ENCODE results near the gene PTPRT. TPM values are rescaled to one million over a fixed set of nuclear protein-coding genes. Genes with fewer than 3 reads are reported as not detected.

The PTPRT gene
- polyA plus RNA-seq, 3 donors: 0.56 to 1.3 (median 0.62) TPM

DNA sequence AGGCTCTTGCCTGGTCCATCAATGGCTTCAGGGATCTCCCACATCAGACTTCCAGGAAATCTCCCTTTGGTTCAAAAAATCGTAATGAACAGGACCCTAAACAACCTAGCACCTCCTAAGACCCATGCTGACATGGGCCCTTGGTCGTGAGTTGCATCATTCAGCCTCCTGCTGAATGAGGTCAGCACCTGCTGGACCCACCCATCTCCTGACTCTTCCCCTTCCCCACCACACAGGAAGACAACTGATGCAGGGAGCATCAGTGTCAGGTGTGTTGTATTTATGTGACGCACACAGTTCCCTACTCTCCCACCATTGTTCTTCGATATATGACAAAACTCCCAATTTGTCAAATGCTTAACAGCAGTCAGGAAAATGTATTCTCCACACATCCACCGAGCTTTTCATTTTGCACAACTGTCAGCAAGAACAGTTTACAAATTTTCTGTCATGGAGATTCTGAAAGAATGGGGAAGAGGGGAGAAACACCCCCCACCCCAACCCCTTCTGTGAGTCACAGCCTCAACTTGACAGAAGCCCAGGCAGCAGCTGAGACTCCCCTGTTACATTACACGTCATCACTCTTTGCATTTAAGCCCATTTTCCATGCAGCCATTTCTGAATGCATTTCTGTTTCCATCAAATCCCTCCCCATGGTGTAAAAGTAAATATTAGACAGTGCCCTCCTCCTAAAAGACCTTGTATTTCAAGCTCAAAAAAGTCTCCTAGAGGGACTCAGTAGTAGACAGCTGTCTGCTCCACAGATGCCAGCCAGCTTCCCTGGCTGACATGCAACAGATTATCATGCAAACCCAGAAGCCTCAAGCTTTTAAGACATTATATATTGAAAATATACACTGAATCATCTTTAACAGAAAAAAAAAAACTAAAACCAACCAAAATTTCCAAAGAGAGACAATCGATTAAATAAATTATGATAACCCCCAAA, 577.5 kb downstream of the PTPRT start:
- DNase-seq: no peak

DNA sequence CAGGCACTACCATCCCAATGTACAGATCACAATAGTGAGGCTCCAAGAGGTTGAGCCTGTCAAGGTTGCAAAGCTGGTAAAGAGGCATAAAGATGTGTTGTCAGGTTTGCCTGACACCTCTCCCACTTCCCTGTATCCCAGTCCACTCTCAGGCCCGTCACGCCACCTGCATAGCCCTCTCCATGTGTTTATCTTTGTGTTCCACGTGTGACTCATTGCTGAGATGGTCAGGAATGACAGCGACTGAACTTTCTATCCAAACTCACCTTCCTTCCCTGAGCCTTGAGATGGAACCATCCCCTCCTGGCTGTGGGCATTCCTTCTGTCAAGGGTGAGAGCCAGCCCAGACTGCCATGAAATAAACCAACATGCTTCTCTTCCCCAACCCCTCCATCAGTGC, 578.3 kb downstream of the PTPRT start:
- no peak for DNase-seq

DNA sequence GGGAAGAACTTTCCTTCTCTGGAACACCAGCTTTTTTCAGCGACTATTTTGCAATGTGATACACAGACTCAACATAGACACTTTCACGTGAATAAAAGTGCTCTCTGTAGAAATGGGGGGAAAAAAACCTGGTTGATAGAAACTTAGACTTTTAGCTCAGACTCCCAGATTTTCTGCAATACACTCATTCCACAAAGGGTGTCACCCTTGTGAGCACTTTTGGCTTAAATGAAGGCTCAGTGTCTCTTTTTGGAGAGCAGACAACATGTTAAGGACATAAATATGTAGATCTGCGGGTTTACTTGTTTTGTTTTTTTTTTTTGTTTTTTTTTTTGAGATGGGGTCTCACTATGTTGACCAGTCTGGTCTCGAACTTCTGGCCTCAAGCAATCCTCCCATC, 579.6 kb downstream of the PTPRT start:
- no peak for DNase-seq

DNA sequence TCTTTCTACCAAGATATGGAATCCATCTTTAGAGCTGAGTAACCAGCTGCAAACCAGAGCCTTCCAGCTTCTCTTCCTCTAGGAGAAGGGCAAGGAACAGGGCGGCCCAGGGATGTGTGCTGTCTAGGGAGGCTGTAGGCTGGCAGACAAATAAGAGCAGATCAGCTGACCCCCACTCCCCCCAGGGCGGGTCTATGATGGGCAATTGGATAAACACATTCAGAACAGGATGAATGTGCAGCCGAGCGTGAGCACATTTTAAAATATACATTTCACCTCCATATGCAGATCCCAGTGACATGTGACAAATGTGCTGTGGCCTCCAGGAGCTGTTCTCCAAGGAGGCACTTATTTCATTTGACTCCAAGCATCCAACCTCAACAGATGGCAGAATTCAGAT, 580.1 kb downstream of the PTPRT start:
- DNase-seq: no peak

DNA sequence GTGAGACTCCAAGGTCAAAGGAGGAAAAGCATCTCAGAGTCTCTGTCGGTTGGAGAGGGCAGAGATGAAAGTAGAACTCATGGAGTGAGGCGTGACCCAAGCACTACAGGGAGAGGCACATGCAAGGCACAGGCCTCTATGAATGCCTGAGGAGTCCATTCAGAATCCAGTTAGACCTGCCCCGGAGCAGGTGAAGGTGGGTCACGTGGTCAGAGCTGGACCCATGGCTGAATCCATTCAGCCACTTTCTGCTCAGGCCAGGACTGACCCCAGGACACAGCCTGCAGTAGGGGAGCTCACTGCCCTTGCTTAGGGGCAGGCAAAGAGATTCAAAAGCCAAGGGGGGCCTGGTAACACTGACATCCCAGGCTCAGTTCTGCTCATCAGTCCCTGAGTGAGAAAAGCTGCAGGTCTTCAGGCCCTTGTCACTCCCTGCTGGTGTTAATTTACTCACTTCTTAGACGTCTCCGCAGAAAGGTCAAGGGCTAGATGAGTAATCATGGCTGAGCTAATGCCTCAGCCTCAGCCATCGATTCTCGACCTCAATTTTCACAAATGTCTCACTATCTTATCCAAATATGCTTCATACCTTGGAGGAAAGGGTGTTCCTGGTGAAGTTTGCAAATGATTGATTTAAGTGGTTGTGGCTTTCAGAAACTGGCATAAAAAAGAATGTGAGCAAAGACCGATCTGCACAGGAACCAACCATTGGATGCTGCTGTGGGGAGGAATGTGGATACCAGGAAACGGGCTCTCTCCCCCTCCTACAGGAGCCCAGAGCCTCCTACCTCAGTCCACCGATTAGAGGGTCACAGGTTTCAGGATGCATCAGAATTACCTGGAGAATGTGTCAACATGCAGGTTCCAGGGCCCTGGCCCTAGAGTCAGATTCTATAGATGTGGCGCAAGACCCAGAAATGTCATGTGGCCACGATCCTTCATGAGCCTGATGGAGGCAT, 584.4 kb downstream of the PTPRT start:
- DNase-seq: no peak

DNA sequence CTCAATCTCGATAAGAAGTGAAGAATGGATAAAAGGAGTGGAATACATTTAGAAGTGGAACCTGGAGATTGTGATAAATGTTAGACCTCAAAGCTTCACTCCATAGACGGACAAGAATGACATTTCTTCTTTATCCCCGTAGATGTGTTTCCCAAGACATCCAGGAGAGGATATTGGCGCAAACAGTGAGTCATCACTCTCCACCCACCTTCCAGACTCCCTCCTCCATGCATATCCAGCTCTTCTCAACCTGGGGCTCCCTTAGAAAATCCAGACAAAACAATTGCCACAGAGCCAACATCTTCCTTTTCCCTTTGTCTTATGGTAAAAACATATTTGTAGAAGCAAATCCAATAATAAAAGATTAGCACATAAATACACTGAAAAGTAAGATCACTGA, 586.1 kb downstream of the PTPRT start:
- no peak for DNase-seq

DNA sequence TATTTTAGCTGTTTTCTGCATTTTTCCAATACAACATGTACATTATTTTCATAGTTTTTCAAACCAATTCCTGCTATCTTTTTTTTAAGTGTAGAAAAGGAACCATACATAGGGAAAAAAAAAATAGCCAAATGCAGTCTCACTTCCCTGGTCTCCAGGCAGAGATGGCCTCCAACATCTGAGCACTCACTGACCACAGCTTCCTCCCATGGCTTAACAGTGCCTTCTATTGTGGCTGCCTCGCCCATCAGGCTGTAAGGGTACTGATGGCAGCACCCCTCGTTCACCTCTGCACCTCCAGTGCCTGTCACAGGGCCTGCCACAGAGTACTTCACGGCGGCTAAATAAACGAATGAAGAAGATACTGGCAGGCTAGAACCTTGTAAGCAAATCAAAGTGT, 591.1 kb downstream of the PTPRT start:
- no peak for DNase-seq

DNA sequence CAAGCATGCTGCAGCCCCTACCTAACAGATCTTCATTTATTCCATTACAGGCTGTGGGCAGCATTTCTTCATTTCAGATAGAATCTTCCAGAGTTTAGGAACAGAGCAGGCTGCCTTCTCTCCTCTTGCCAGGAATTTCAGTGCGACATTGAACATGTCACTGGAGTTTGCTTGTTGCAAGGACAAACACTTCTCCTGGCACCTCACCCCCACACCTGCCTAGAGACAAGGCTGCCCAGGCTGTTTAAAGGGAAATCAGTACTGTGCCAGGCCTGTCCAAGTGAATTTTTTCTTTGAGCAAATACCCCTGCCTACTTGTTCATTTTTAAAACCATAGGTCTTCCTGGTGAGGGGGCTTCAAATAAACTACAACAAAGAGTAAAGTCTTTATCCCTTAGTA, 594.1 kb downstream of the PTPRT start:
- DNase-seq: no peak

DNA sequence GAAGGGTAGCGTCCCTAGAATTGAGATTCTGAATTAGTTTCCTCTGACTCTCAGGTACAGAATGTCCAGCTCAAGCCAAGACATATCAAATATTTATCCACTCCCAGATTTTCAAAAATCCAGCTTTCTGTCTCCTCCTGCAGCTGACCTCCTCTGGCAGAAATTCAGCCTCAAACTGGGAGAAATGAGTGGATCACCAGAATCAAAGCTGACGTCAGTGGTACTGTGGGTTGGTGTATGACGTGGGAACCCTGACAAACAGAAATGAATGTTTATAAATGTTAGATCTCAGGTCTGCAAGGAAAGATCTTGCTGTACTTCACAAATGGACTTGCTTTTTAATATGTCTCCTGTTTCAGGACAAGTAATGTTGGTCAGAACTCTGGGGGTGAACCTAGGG, 595.0 kb downstream of the PTPRT start:
- DNase-seq: no peak

DNA sequence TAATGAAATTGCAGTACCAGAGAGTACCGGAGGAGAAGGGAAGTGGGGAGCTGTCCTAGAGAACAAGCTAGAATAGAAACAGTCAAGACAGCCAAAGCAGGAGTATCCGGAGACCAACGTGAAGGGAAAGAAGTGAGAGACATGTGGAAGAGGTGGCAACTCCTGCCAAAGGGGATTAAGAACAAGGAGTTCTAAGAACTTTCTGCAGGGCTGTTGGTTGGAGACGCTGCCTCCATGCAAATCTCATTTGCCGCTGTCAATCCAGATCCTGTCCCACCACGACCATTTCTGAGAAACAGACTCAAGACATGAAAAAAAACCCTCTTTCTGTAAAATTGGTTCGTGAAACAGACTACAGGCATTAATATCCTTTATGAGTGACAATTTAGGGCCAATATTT, 595.7 kb downstream of the PTPRT start:
- no peak for DNase-seq

DNA sequence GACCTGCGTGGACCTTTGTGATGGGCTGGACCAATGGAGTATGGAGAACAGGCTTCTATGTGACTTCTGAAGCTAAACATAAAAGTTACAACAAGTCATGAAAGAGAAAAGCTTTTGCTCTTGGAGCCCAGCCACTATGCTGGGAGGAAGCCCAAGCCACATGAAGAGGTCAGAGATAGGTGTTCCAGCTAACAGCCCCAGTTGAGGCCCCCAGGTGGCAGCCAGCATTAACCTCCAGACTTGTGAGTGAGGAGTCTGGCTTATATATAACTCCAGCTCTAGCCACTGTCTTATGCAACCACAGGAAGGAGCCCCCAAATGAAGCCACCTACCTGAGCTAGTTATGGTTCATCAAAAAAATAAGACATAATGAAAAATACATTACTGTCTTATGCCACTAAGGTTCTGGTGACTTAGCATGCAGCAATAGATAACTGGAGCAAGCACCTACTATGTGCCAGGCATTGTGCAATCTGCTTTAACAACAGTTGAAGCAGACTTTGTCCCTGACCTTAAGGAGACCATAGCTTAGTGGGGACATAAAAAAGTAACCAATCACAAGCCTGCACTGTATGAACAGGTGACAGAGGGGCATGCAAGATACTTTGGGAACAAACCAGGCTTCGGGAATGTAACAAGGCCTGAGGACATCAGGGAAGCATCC, 599.6 kb downstream of the PTPRT start:
- no peak for DNase-seq

DNA sequence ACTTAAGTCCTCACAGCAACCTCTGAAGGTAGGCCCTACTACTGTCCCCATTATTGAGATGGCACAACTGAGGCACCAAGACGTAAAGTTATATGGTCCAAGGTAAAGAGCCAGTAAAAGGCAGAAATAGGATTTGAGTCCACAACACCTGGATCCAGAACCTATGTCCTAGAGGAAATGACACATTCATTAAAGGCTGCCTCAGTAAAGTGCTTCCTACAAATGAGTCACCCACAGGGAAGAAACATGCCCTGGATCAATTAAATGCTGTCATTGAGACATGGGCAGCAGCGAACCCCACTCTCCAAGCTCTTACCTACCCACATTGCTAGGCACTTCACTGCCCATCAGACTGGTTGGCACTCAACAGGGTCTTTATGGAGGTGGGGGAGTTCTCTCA, 600.9 kb downstream of the PTPRT start:
- DNase-seq: no peak

DNA sequence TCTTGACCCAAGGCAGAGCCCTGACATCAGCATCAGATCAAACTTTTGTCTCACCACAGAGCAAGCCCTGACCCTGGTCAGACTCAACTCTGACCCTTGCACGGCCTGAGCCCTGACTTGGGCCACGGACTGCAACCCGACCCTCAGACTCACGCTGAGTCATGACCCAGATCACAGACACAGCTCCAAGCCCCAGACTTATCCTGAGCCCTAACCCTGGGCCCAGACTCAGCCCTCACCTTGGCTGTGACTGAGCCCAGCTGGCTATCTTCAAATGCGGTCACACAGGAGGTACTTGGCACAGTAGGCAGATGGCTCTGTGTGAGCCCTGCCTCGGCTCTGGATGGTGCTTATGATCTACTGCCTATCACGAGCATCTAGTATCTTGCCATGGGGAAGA, 602.3 kb downstream of the PTPRT start:
- no peak for DNase-seq

DNA sequence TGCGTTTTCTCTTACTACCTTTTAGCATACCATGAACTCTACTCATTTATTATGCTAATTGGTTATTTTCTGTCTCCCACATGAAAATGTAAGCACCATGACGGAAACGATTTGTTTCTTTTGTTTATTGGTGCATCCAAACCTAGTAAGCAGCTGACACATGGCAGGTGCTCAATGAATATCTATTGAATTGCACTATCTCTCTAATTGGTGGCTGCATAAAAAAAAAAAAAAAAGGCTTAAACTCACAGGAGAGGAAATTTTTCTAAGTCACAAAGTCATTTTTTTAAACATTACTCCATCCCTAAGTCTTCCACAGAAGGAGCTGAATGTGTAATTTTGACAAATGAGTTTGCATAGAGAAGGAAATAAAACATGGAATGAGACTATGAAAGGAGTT, 608.4 kb downstream of the PTPRT start:
- DNase-seq: no peak

DNA sequence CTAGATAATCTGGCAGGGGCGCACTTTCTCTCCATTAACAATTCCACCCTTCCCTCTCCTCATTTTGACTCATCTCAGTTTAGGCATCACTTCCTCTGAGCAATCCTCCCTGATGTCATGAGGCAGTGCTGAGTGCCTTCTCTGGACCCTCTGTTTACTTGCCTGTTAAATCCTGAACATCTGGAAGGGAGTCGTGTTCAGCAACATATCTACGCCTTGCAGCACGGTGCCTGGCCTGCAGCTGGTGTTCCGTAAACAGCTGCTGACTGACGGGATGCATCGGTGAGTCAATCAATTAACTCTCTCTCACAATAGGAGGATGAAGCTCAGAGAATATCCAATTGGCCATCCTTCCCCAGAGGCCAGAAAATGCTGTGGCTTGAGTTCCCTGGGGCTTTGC, 613.5 kb downstream of the PTPRT start:
- no peak for DNase-seq

DNA sequence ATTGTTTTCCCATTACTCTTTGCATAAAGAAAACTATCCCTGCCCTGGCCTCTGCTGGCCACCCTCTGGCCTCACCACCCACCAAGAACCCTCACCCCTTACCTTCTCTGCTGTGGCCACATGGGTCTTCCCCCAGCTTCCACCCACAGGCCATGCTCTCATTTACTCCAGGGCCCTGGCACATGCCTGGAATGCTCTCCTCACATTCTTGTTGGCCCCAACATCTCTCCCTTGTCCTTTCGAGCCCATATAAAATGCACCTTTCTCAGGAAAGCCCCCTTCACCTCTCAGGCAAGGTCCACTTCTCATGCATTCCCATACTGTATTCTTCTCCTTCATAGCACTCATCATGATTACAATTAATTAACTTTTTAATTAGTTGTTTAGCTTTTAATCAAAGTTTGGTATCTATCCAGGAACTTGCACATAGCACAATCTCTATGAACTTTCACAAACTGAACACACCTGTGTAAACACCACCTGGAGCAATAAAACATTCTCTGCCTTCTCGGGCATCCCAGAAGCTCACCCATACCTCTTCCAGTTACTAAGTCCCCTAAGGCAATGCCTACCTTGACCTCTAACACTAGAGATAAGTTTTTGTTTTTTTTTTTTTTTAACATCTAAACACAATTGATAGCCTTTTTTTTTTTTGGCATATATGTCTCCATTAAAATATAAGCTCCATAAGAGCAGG, 617.2 kb downstream of the PTPRT start:
- no peak for DNase-seq

DNA sequence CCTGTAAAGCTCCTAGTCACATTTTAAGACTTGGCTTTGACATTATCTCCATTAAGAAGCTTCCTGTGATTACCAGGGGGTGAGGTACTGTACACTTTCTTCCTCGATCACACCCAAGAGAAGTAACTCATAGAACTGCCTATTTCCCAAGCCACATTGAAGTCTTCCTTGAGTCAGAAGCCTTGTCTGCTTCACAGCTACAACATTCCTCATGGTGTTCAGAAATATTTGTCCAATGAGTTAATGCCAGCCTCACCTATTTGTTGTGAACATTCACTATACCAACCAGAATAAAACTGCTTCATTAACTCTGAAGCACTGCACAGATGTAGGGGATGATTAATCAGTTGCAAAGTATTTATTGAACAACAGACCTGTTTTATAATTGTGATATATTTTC, 622.3 kb downstream of the PTPRT start:
- DNase-seq: no peak

DNA sequence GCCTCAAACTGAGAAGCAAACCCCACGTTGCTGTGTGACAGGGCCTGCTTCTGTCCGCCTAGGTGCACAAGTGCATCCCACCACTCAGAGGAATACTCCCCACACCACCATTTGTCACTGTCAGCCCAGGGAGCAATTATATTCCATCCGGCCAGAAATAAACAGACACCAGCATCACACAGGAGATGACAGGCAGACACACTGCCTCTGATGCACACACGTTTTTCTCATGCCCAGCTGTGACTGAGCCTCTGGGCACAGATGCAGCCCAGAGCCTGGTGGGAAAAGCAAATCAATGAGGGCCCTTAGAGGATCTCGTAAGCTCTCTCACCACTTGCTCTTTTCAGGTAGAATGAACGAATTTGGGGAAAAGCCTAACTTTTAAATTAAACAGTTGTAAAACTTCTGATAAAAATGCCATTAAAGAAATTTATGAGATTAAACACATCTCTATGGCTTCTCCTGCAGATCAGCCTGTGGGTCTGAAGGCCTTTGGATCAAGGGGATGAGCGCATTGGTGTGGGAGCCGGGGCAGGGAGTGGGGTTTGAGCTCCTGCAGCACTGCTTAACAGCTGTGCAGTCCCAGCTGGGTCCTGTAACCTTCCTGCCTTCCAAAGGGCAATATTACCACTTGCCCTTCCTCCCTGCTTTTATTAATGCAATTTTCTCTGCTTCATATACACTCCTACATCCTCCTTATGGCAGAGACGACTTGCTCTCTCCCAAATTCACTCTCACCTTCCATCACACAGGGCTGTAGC, 624.3 kb downstream of the PTPRT start:
- DNase-seq: peak; percentile 17

DNA sequence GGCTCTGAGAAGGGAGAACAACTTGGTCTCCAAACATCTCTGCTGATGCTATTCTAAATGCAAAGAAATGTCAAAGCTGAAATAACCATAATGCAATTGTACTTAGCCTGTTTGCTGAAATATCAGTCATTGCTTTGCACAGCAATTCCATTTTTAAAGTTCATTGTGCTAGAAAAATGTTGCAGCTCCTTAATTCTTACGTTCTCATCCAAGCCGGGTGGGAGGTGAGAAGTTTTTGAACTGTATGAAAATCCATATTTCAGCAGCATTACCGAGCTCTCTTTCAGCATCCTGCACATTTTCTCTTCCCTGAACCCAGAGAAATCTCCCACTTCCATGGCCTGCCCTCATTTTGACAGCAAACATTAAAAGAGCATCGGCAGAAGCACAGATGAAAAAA, 630.0 kb downstream of the PTPRT start:
- no peak for DNase-seq

DNA sequence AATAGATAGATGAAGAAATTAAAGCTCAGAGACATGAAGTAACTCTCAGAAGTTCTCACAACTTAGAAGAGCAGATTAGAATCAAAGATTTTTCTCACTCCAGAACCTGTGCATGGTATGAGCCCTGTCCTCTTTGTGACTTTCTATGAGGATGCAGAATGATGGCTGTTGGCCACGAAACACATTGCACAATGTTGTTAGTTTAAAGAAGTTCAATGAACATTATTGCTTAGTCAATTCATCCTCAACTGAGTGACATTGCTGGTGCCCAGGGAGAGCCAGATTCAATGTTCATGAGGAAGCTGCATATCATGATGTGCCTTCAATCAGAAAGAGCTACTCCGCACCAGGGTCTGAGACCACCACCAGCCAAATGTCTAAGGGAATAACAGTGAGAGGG, 633.1 kb downstream of the PTPRT start:
- no peak for DNase-seq

DNA sequence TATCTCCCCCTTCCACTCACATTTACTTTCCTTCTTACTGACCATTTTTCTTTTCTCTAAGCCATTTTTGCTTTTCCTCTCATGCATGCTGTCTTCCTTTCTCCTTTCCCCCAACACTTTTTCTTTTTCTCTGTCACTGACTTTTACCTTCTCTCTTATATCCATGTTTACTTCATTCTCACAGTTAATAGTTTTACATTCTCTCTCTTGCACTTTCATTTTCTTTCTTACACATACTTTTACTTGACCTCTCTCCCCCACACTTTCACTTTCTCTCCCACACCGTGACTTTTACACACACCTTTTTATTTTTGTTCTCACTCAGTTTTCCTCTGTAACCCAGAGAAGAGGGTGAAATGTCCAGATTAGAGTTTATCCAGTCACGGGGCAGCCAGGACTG, 636.3 kb downstream of the PTPRT start:
- DNase-seq: no peak

Measured in renal pelvis (tissue), 4 donors.